ENCODE measurements around the gene POU2AF1.

POU2AF1 gene

DNA sequence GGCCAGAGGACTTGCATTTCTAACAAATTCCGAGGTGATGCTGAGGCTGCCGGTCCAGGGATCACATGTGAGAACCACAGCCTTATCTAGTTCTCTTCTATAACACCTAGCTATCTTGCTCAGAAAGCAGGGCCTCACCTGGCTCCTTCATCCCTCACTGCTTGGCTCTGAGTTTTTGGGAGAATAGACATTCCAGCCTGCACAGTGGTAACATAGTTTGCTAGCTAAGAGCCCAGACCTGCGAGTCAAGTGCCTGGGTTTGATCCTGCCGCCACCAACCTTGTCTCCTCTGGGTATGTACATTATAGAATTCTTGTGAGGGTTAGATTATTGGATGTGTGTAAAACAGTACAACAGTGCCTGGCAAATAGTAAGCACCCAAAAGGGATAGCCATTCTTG, 13.5 kb upstream of the POU2AF1 start:
- Histone ChIP-seq H3K18ac (ENCODE audit: low read length) (no peak overlapping the region), H3K79me1 (ENCODE audit: low read length) (no peaks in the 10 kb centered on the region), H3K56ac (ENCODE audit: low read length) (no peak overlapping the region), H3K79me2 (ENCODE audit: control insufficient read depth, insufficient read depth, low read length) (no peaks in the 10 kb centered on the region), H2AK5ac (ENCODE audit: low read length) (no peak overlapping the region), H3K9ac (ENCODE audit: low read length) (no peak overlapping the region), H4K8ac (ENCODE audit: low read depth, low read length) (no peak overlapping the region), H3K27me3 (ENCODE audit: insufficient read depth, low read length, poor library complexity) (no peaks in the 10 kb centered on the region), H4K5ac (ENCODE audit: low read length) (no peak overlapping the region), H3K4me2 (ENCODE audit: low read length) (no peak overlapping the region), H2BK15ac (replicated peaks; ENCODE audit: low read depth) (no peak overlapping the region), H3K36me3 (ENCODE audit: control insufficient read depth, insufficient read depth, low read length) (no peaks in the 10 kb centered on the region), H3K23ac (ENCODE audit: low read length) (no peak overlapping the region), H3K4me1 (ENCODE audit: control insufficient read depth, low read depth, low read length) (no peaks in the 10 kb centered on the region), H2BK120ac (ENCODE audit: low read depth, low read length) (no peak overlapping the region), H3K4me3 (ENCODE audit: low read length) (no peak overlapping the region), H3K4ac (ENCODE audit: low read depth, low read length) (no peak overlapping the region), H3K27ac (ENCODE audit: low read depth, low read length) (no peak overlapping the region), H2BK5ac (ENCODE audit: low read length) (no peak overlapping the region)
- DNase-seq = no peak
- no CpG with 5 or more reads among the region's 4 CpGs for WGBS (ENCODE audit: extremely low coverage, insufficient coverage, low lambda C conversion rate)

DNA sequence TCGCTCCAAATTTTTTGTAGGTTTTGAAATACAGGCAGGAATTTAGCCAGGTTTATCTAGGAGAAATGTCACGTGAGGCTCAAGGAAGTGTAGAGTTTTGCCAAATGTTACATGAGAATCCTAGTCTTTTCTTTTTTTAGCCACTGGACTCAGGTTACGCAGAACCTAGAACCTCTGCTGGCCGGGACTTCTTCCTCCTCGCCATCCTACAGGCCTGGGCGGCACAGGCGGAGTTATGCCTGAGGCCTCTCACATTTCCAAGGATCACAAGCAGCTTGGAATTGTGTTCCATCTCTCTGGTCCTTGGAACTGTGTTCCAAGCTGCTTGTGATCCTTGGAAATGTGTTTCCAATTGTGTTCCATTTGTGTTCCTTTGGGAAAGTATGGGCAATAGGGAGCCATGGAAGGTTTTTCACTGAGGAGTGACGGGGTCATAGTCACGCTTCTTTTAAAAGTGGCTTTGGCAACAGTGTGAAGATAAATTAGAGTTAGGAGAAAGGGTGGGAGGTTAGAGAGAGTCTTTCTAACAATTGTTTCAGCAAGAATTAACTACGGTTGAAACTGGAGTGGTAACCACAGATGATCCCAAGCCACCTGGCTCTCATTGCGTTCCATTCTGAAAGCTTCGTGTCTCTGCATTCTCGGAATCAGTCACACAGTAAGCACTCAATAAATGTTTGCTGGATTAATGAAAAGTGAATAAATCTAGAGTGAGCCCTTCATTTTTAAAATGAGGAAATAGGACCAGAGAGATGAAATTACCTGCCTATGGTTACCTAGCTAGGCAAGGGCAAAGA, 12.5 kb upstream of the POU2AF1 start:
- Histone ChIP-seq H3K27ac (ENCODE audit: low read depth, low read length) (no peak overlapping the region), H3K23ac (ENCODE audit: low read length) (no peak overlapping the region), H3K36me3 (ENCODE audit: control insufficient read depth, insufficient read depth, low read length) (no peaks in the 10 kb centered on the region), H2BK5ac (ENCODE audit: low read length) (no peak overlapping the region), H2BK15ac (replicated peaks; ENCODE audit: low read depth) (no peak overlapping the region), H3K27me3 (ENCODE audit: insufficient read depth, low read length, poor library complexity) (no peaks in the 10 kb centered on the region), H4K8ac (ENCODE audit: low read depth, low read length) (no peak overlapping the region), H3K79me2 (ENCODE audit: control insufficient read depth, insufficient read depth, low read length) (no peaks in the 10 kb centered on the region), H2AK5ac (ENCODE audit: low read length) (no peak overlapping the region), H3K56ac (ENCODE audit: low read length) (no peak overlapping the region), H3K4ac (ENCODE audit: low read depth, low read length) (no peak overlapping the region), H4K5ac (ENCODE audit: low read length) (no peak overlapping the region), H3K4me1 (ENCODE audit: control insufficient read depth, low read depth, low read length) (no peaks in the 10 kb centered on the region), H2BK120ac (ENCODE audit: low read depth, low read length) (no peak overlapping the region), H3K9ac (ENCODE audit: low read length) (no peak overlapping the region), H3K4me3 (ENCODE audit: low read length) (no peak overlapping the region), H3K79me1 (ENCODE audit: low read length) (no peaks in the 10 kb centered on the region), H3K18ac (ENCODE audit: low read length) (no peak overlapping the region), H3K4me2 (ENCODE audit: low read length) (no peak overlapping the region)
- DNase-seq = no peak
- no CpG with 5 or more reads among the region's 13 CpGs for WGBS (ENCODE audit: extremely low coverage, insufficient coverage, low lambda C conversion rate)

DNA sequence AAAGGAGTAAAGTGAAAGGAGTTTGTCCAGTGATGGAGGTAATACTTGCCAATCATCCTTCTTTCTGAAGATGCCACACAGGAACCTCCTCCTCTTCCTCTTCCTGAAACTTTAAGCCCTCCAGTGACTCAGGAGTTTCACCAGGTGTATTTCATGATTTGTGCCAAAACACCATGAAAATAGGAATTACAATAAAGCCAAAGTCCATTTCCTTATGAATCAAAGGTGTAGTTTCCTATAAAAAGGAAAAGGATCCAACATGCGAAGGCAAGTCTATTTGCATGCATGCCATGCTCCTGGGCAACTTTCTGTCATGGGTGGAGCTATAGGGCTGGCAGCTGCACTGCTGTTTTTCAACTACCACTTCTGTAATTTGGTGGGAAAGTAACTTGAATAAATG, 9.8 kb upstream of the POU2AF1 start:
- no peak for DNase-seq
- H3K79me1 ChIP-seq (ENCODE audit: low read length) = no peaks in the 10 kb centered on the region

DNA sequence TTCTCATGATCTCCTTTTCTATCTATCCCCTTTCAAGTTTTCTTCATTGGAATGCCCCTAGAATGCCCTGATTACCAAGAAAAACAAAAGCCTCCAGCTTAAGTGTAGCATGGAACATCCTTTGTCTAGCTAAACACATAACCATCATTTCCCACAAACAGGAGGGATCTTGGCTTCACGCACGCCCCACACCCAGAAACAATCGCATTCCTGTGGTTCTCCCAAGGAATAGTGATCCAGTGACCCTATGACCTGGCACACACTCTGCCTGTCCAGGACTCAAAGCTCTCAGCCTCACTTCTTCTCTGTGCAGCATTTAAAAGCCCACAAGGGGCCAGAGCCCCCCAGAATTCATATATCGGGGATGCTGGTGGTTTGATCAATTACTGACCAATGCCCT, 9.3 kb upstream of the POU2AF1 start:
- H3K4me2 ChIP-seq (ENCODE audit: low read length) = no peak overlapping the region
- no peaks in the 10 kb centered on the region for H3K79me1 ChIP-seq (ENCODE audit: low read length)
- H3K9ac ChIP-seq (ENCODE audit: low read length) = no peak overlapping the region
- H3K23ac ChIP-seq (ENCODE audit: low read length) = no peak overlapping the region
- no peak overlapping the region for H2BK15ac ChIP-seq (replicated peaks; ENCODE audit: low read depth)
- no peak overlapping the region for H3K18ac ChIP-seq (ENCODE audit: low read length)
- H3K27me3 ChIP-seq (ENCODE audit: insufficient read depth, low read length, poor library complexity) = no peaks in the 10 kb centered on the region
- no peak overlapping the region for H3K4me3 ChIP-seq (ENCODE audit: low read length)
- H2BK5ac ChIP-seq (ENCODE audit: low read length) = no peak overlapping the region
- H3K56ac ChIP-seq (ENCODE audit: low read length) = no peak overlapping the region
- H4K8ac ChIP-seq (ENCODE audit: low read depth, low read length) = no peak overlapping the region
- H3K4me1 ChIP-seq (ENCODE audit: control insufficient read depth, low read depth, low read length) = no peaks in the 10 kb centered on the region
- no peak overlapping the region for H3K27ac ChIP-seq (ENCODE audit: low read depth, low read length)
- WGBS (ENCODE audit: extremely low coverage, insufficient coverage, low lambda C conversion rate) = no CpG with 5 or more reads among the region's 4 CpGs
- H3K4ac ChIP-seq (ENCODE audit: low read depth, low read length) = no peak overlapping the region
- no peak overlapping the region for H4K5ac ChIP-seq (ENCODE audit: low read length)
- H2AK5ac ChIP-seq (ENCODE audit: low read length) = no peak overlapping the region
- no peaks in the 10 kb centered on the region for H3K79me2 ChIP-seq (ENCODE audit: control insufficient read depth, insufficient read depth, low read length)
- H2BK120ac ChIP-seq (ENCODE audit: low read depth, low read length) = no peak overlapping the region
- no peaks in the 10 kb centered on the region for H3K36me3 ChIP-seq (ENCODE audit: control insufficient read depth, insufficient read depth, low read length)
- no peak for DNase-seq

More for the DNA sequence above, 9.8 kb upstream of the POU2AF1 start:
- Histone ChIP-seq H3K27me3 (ENCODE audit: insufficient read depth, low read length, poor library complexity) (no peaks in the 10 kb centered on the region), H3K4ac (ENCODE audit: low read depth, low read length) (no peak overlapping the region), H4K8ac (ENCODE audit: low read depth, low read length) (no peak overlapping the region), H3K23ac (ENCODE audit: low read length) (no peak overlapping the region), H3K79me2 (ENCODE audit: control insufficient read depth, insufficient read depth, low read length) (no peaks in the 10 kb centered on the region), H3K56ac (ENCODE audit: low read length) (no peak overlapping the region), H3K27ac (ENCODE audit: low read depth, low read length) (no peak overlapping the region), H2BK120ac (ENCODE audit: low read depth, low read length) (no peak overlapping the region), H4K5ac (ENCODE audit: low read length) (no peak overlapping the region), H3K4me3 (ENCODE audit: low read length) (no peak overlapping the region), H2AK5ac (ENCODE audit: low read length) (no peak overlapping the region), H3K9ac (ENCODE audit: low read length) (no peak overlapping the region), H3K4me1 (ENCODE audit: control insufficient read depth, low read depth, low read length) (no peaks in the 10 kb centered on the region), H3K4me2 (ENCODE audit: low read length) (no peak overlapping the region), H3K18ac (ENCODE audit: low read length) (no peak overlapping the region), H2BK15ac (replicated peaks; ENCODE audit: low read depth) (no peak overlapping the region), H3K36me3 (ENCODE audit: control insufficient read depth, insufficient read depth, low read length) (no peaks in the 10 kb centered on the region), H2BK5ac (ENCODE audit: low read length) (no peak overlapping the region)
- no CpG with 5 or more reads among the region's 1 CpG for WGBS (ENCODE audit: extremely low coverage, insufficient coverage, low lambda C conversion rate)

DNA sequence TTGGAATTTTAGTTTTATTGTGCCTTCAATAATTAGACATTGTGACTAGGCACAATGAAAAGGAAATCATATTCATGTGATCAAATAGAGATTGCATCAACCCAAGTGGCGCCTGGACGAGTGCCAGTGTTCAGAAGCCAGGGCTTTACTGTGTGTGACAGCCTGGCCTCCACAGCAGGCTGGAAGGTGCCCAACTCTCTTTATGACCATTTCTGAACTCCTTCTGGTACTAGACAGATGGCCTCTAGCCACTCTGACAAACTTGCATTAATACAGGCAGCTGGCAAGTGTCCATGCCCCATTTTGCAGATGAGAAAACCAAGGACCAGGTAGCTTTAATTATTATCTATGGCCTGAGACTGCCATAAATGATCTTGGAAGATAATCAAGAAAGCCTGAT, 8.3 kb upstream of the POU2AF1 start:
- Histone ChIP-seq H4K5ac (ENCODE audit: low read length) (no peak overlapping the region), H3K27me3 (ENCODE audit: insufficient read depth, low read length, poor library complexity) (no peaks in the 10 kb centered on the region), H2BK5ac (ENCODE audit: low read length) (no peak overlapping the region), H2BK120ac (ENCODE audit: low read depth, low read length) (no peak overlapping the region), H3K4me3 (ENCODE audit: low read length) (no peak overlapping the region), H3K4me2 (ENCODE audit: low read length) (no peak overlapping the region), H3K4me1 (ENCODE audit: control insufficient read depth, low read depth, low read length) (no peaks in the 10 kb centered on the region), H3K23ac (ENCODE audit: low read length) (no peak overlapping the region), H2BK15ac (replicated peaks; ENCODE audit: low read depth) (no peak overlapping the region), H2AK5ac (ENCODE audit: low read length) (no peak overlapping the region), H3K18ac (ENCODE audit: low read length) (no peak overlapping the region), H3K27ac (ENCODE audit: low read depth, low read length) (no peak overlapping the region), H3K79me1 (ENCODE audit: low read length) (no peaks in the 10 kb centered on the region), H3K9ac (ENCODE audit: low read length) (no peak overlapping the region), H4K8ac (ENCODE audit: low read depth, low read length) (no peak overlapping the region), H3K36me3 (ENCODE audit: control insufficient read depth, insufficient read depth, low read length) (no peaks in the 10 kb centered on the region), H3K79me2 (ENCODE audit: control insufficient read depth, insufficient read depth, low read length) (no peaks in the 10 kb centered on the region), H3K4ac (ENCODE audit: low read depth, low read length) (no peak overlapping the region), H3K56ac (ENCODE audit: low read length) (no peak overlapping the region)
- WGBS (ENCODE audit: extremely low coverage, insufficient coverage, low lambda C conversion rate) = no CpG with 5 or more reads among the region's 2 CpGs
- no peak for DNase-seq

DNA sequence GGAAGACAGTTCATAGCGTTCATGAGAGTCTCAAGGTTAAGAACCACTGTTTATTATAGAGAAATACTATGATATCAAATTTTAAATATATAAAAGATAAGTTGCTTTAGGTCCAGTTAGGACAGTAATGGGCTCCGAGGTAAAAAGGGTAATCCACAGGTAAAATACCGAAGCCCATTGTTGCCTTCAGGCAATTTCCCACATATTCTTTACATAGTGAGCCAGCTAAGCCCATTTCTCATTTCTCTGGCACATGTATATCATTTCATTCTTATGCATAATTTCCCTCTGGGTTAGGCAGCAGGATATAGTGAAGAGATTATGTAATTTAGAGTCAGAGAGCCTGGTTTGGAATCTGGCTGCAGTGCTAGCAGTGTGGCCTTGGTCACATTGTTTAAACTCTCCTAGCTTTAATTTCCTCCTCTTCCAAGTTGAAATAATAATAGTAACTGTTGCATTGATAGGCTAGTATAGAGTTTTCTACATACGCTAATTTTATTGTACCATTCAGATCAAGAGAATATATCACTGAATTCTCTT, 7.6 kb upstream of the POU2AF1 start:
- Histone ChIP-seq H2BK15ac (replicated peaks; ENCODE audit: low read depth) (no peak overlapping the region), H3K23ac (ENCODE audit: low read length) (no peak overlapping the region), H3K27me3 (ENCODE audit: insufficient read depth, low read length, poor library complexity) (no peaks in the 10 kb centered on the region), H3K18ac (ENCODE audit: low read length) (no peak overlapping the region), H3K56ac (ENCODE audit: low read length) (no peak overlapping the region), H3K27ac (ENCODE audit: low read depth, low read length) (no peak overlapping the region), H3K4me3 (ENCODE audit: low read length) (no peak overlapping the region), H3K4ac (ENCODE audit: low read depth, low read length) (no peak overlapping the region), H4K5ac (ENCODE audit: low read length) (no peak overlapping the region), H4K8ac (ENCODE audit: low read depth, low read length) (no peak overlapping the region), H3K9ac (ENCODE audit: low read length) (no peak overlapping the region), H2BK5ac (ENCODE audit: low read length) (no peak overlapping the region), H3K36me3 (ENCODE audit: control insufficient read depth, insufficient read depth, low read length) (no peaks in the 10 kb centered on the region), H2BK120ac (ENCODE audit: low read depth, low read length) (no peak overlapping the region), H2AK5ac (ENCODE audit: low read length) (no peak overlapping the region), H3K4me2 (ENCODE audit: low read length) (no peak overlapping the region), H3K79me2 (ENCODE audit: control insufficient read depth, insufficient read depth, low read length) (no peaks in the 10 kb centered on the region), H3K79me1 (ENCODE audit: low read length) (no peaks in the 10 kb centered on the region), H3K4me1 (ENCODE audit: control insufficient read depth, low read depth, low read length) (no peaks in the 10 kb centered on the region)
- DNase-seq = no peak
- no CpG with 5 or more reads among the region's 4 CpGs for WGBS (ENCODE audit: extremely low coverage, insufficient coverage, low lambda C conversion rate)
